HepG2 (cell line): Measurements from ENCODE around the gene YJEFN3. TPM values are rescaled to one million over a fixed set of nuclear protein-coding genes. Genes with fewer than 3 reads are reported as not detected.

ENCODE experiments used
- ATF6 ChIP-seq: sonication (generic); formaldehyde crosslinking; conservative IDR thresholded peaks from 2 replicates; pipeline ENCODE4 v1.4.0; 2020; ENCODE audit warnings: missing genetic modification reagents
- BORCS8-MEF2B ChIP-seq: sonication (generic); formaldehyde crosslinking; IDR thresholded peaks from 2 replicates; pipeline ENCODE4 v1.8.0; 2022; ENCODE audit warnings: mild to moderate bottlenecking, missing genetic modification reagents
- CERS6 ChIP-seq: sonication (generic); formaldehyde crosslinking; IDR thresholded peaks from 2 replicates; pipeline ENCODE4 v1.5.0; 2020; ENCODE audit warnings: missing genetic modification reagents
- NAIF1 ChIP-seq: sonication (generic); formaldehyde crosslinking; IDR thresholded peaks from 2 replicates; pipeline ENCODE4 v1.5.0; 2020; ENCODE audit warnings: mild to moderate bottlenecking, missing genetic modification reagents, borderline replicate concordance
- NPAS2 ChIP-seq: sonication (generic); formaldehyde crosslinking; IDR thresholded peaks from 2 replicates; pipeline ENCODE4 v1.8.0; 2022; ENCODE audit warnings: mild to moderate bottlenecking, missing genetic modification reagents, borderline replicate concordance
- SKIL ChIP-seq: sonication (generic); formaldehyde crosslinking; IDR thresholded peaks from 2 replicates; pipeline ENCODE4 v1.8.0; 2022; ENCODE audit warnings: missing genetic modification reagents, mild to moderate bottlenecking, moderate library complexity, borderline replicate concordance
- SMARCC2 ChIP-seq: fragments of 450-650 bp; IDR thresholded peaks from 2 replicates; pipeline ENCODE4 v1.6.1; 2017; ENCODE audit warnings: antibody characterized with exemption, mild to moderate bottlenecking
- STAT6 ChIP-seq: sonication (generic); formaldehyde crosslinking; IDR thresholded peaks from 2 replicates; pipeline ENCODE4 v1.4.0; 2020; ENCODE audit warnings: missing genetic modification reagents, mild to moderate bottlenecking, borderline replicate concordance
- ZHX2 ChIP-seq, 2 experiments: sonication (generic) in 1 of 2; formaldehyde crosslinking in 1 of 2; IDR thresholded peaks; 2 replicates each; pipeline versions ENCODE4 v1.6.1 to v1.9.0; 2014 to 2022; ENCODE audit warnings: antibody characterized with exemption in 1 of 2, borderline replicate concordance in 1 of 2, inconsistent platforms in 1 of 2, low read depth in 1 of 2, missing genetic modification reagents in 1 of 2
- ZNF430 ChIP-seq: sonication (generic); formaldehyde crosslinking; IDR thresholded peaks from 2 replicates; pipeline ENCODE4 v1.9.0; 2021; ENCODE audit warnings: mild to moderate bottlenecking, missing genetic modification reagents
- ZNF563 ChIP-seq: sonication (generic); formaldehyde crosslinking; IDR thresholded peaks from 2 replicates; pipeline ENCODE4 v1.8.0; 2022; ENCODE audit warnings: mild to moderate bottlenecking, moderate library complexity, missing genetic modification reagents
- ZNF577 ChIP-seq: sonication (generic); formaldehyde crosslinking; IDR thresholded peaks from 2 replicates; pipeline ENCODE4 v1.4.0; 2020; ENCODE audit warnings: mild to moderate bottlenecking, low read depth, missing genetic modification reagents, borderline replicate concordance
- polyA plus RNA-seq, 8 experiments: library from polyadenylated mRNA; depleted of rRNA in 3 of 8; stranded (reverse) in 7 of 8; unstranded in 1 of 8; fragments of >200 nt; fragmentation: Illumina TruSeq in 4 of 8; extraction: Trizol in 4 of 8; gene quantifications; 2 replicates each; pipeline versions ENCODE4 v1.2.1 to v1.2.3, GENCODE V29; 2011 to 2016; ENCODE audit warnings: low read depth in 4 of 8, missing spikeins in 1 of 8, mixed read lengths in 1 of 8; ENCODE audit not compliant: insufficient read depth in 1 of 8
- total RNA-seq, 5 experiments: library from RNA; depleted of rRNA; stranded (reverse); fragments of >200 nt; fragmentation: Illumina TruSeq; extraction: Trizol; gene quantifications; 2 replicates each; pipeline ENCODE4 v1.2.3, GENCODE V29; 2016; ENCODE audit warnings: low read depth in 1 of 5

The YJEFN3 gene
- total and polyA plus RNA-seq, 2 of the 13 experiments (the other 11 are each of a cell fraction or from before 2014, with no cell fraction given), result 0.89 to 4.0 TPM

- TF ChIP-seq ZNF563 (peak; percentile 86; the same call in 1 of the 2 replicates), SMARCC2 (no peak), NPAS2 (CRISPR knock-in tag) (no peak), BORCS8-MEF2B (CRISPR knock-in tag) (no peak), NAIF1 (peak; percentile 80; the same call in 1 of the 2 replicates), SKIL (CRISPR knock-in tag) (no peak), STAT6 (CRISPR knock-in tag) (no peak), ATF6 (CRISPR knock-in tag) (no peak), ZHX2 (IDR thresholded peaks at IDR 0.05; ENCODE audit: low read depth) (peak; percentile 98), ZHX2 (CRISPR knock-in tag; IDR thresholded peaks at IDR 0.05; ENCODE audit: borderline replicate concordance) (0 out of 2 replicates have a peak, but pooled peaks have one; percentile 16), CERS6 (CRISPR knock-in tag) (no peak), ZNF430 (CRISPR knock-in tag) (peak; percentile 55; the same call in 1 of the 2 replicates), ZNF577 (CRISPR knock-in tag) (no peak)
Measured at GRCh38 chr19:19515642-19516519, 12.8 kb upstream of the YJEFN3 start, which contains the start of gene NDUFA13 (continued).
